ENCODE measurements around the gene PSMA1.

DNA sequence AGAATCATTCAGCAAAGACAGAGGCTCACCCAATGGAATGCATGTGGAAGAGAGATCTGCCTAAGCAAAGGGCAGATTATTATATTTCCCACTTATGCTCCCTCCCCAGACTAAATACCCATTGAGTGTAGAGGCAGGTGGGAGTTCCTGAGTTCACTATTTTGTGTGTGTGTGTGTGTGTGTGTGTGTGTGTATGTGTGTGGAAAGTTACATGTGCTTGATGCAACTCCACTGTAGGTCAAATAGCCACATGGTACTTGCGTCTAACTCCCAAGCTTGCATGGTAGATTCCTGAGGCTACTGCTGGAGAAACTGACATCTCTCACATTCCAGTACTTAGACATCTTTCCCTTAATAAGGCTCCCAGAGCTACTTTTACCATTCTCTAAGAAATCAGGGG lies 17.2 kb downstream of the PSMA1 start:
- TF ChIP-seq CTCF (IDR thresholded peaks at IDR 0.05; ENCODE audit: insufficient read depth, low read depth, low read length) (no peak), EZH2 (IDR thresholded peaks at IDR 0.05; ENCODE audit: insufficient read depth, low read length) (no peak)

Data from astrocyte (in vitro differentiated cells and primary cell).